Caco-2 (cell line): ENCODE measurements around the gene LOC101059915.

Experiments
- BruUV-seq: library from RNA; stranded (reverse); fragments of 400-500 nt; replicated peaks from 2 replicates; lab custom pipeline; 2021; lab: Mats Ljungman, UMichigan
- CTCF ChIA-PET: fragments of 300-600 bp; sonication (Branson Sonifier 250); formaldehyde crosslinking; loops from one replicate; lab custom pipeline; 2022; ENCODE audit warnings: antibody characterized with exemption; lab: Charles Lee
- POLR2A ChIA-PET: fragments of 300-600 bp; sonication (Branson Sonifier 250); formaldehyde crosslinking; loops from one replicate; lab custom pipeline; 2022; ENCODE audit warnings: antibody characterized with exemption; lab: Charles Lee
- DNase-seq, 2 experiments: peaks; one replicate each; pipeline versions ENCODE4 v3.0.0 to v3.0.0-alpha.2; 2020 to 2022
- H3K27me3 ChIP-seq: replicated peaks from 2 replicates; pipeline ENCODE4 v1.6.0; 2011; ENCODE audit warnings: low read length; ENCODE audit not compliant: control insufficient read depth, insufficient read depth
- H3K36me3 ChIP-seq: 2 replicates; pipeline ENCODE4 v1.5.1; 2011; ENCODE audit warnings: low read length; ENCODE audit not compliant: control insufficient read depth, insufficient read depth
- H3K4me1 ChIP-seq: fragments of 250-450 bp; sonication (Bioruptor Pico); 2 replicates; pipeline ENCODE4 v1.5.1; 2020; ENCODE audit warnings: mild to moderate bottlenecking
- H3K4me3 ChIP-seq: 2 replicates; pipeline ENCODE4 v1.5.1; 2011; ENCODE audit warnings: low read depth, mild to moderate bottlenecking, control low read depth, low read length
- H3K9me3 ChIP-seq: fragments of 250-450 bp; sonication (Bioruptor Pico); 2 replicates; pipeline ENCODE4 v1.5.1; 2020; ENCODE audit warnings: mild to moderate bottlenecking, moderate library complexity
- H3K27ac Mint-ChIP-seq: one replicate; pipeline ENCODE4 v1.8.0; 2022; ENCODE audit warnings: mixed read lengths; ENCODE audit not compliant: unreplicated experiment
- H3K27me3 Mint-ChIP-seq: one replicate; pipeline ENCODE4 v1.8.0; 2022; ENCODE audit warnings: mixed read lengths; ENCODE audit not compliant: insufficient read depth, unreplicated experiment
- H3K36me3 Mint-ChIP-seq: one replicate; pipeline ENCODE4 v1.8.0; 2022; ENCODE audit warnings: mild to moderate bottlenecking, mixed read lengths; ENCODE audit not compliant: insufficient read depth, unreplicated experiment
- H3K4me1 Mint-ChIP-seq: one replicate; pipeline ENCODE4 v1.8.0; 2022; ENCODE audit warnings: low read depth, mixed read lengths; ENCODE audit not compliant: unreplicated experiment
- H3K4me3 Mint-ChIP-seq: one replicate; pipeline ENCODE4 v1.8.0; 2022; ENCODE audit warnings: mild to moderate bottlenecking, moderate library complexity, mixed read lengths; ENCODE audit not compliant: unreplicated experiment
- H3K9me3 Mint-ChIP-seq: one replicate; pipeline ENCODE4 v1.8.0; 2022; ENCODE audit warnings: mixed read lengths; ENCODE audit not compliant: unreplicated experiment
- CTCF ChIP-seq, 2 experiments: fragments of 200-600 bp in 1 of 2; IDR thresholded peaks; 1 replicate in 1 of 2; 2 replicates in 1 of 2; pipeline versions ENCODE4 v1.5.1 to v1.8.0; 2011 to 2022; ENCODE audit warnings: antibody characterized with exemption in 1 of 2, control low read depth in 1 of 2, inconsistent platforms in 1 of 2, low read depth in 1 of 2, low read length in 1 of 2, mild to moderate bottlenecking in 1 of 2, moderate library complexity in 1 of 2; ENCODE audit not compliant: insufficient read depth in 1 of 2, severe bottlenecking in 1 of 2, unreplicated experiment in 1 of 2
- intact Hi-C: fragments of 100-400 bp; cut with micrococcal nuclease; formaldehyde crosslinking; loops from one replicate; pipeline ENCODE4 v1.10.0; 2022; ENCODE audit not compliant: unreplicated experiment

LOC101059915 gene

GRCh38 chrX:71664889-71665491 is 2.4 kb upstream of the LOC101059915 start:
- ChIA-PET POLR2A (no interaction called here), CTCF (no interaction called here)
- intact Hi-C loops, result no loop called here
- Histone ChIP-seq H3K4me3 (no peak overlapping the region), H3K27me3 (no peaks in the 10 kb centered on the region), H3K9me3 (no peaks in the 10 kb centered on the region), H3K4me1 (no peaks in the 10 kb centered on the region), H3K36me3 (no peaks in the 10 kb centered on the region)
- Mint-ChIP-seq H3K9me3 (no peaks in the 10 kb centered on the region), H3K4me3 (no peak overlapping the region), H3K27me3 (no peaks in the 10 kb centered on the region), H3K36me3 (no peaks in the 10 kb centered on the region), H3K4me1 (no peaks in the 10 kb centered on the region), H3K27ac (no peak overlapping the region)
- BruUV-seq, result no TSS peak
- no peak for DNase-seq
- TF ChIP-seq CTCF (IDR thresholded peaks at IDR 0.05; ENCODE audit: insufficient read depth in 1 of 2, low read depth in 1 of 2, low read length in 1 of 2, severe bottlenecking in 1 of 2, unreplicated experiment in 1 of 2), result no peak

- H3K4me1 Mint-ChIP-seq, result no peaks in the 10 kb centered on the region
- Histone ChIP-seq H3K4me3 (no peak overlapping the region), H3K27me3 (no peaks in the 10 kb centered on the region), H3K9me3 (no peaks in the 10 kb centered on the region), H3K36me3 (no peaks in the 10 kb centered on the region), H3K4me1 (no peaks in the 10 kb centered on the region)
- no peak overlapping the region for H3K4me3 Mint-ChIP-seq
- H3K27me3 Mint-ChIP-seq, result no peaks in the 10 kb centered on the region
- BruUV-seq, result no TSS peak
- no peak for DNase-seq
- ChIA-PET CTCF (no interaction called here), POLR2A (no interaction called here)
- H3K36me3 Mint-ChIP-seq, result no peaks in the 10 kb centered on the region
- no peak for TF ChIP-seq CTCF (IDR thresholded peaks at IDR 0.05; ENCODE audit: insufficient read depth in 1 of 2, low read depth in 1 of 2, low read length in 1 of 2, severe bottlenecking in 1 of 2, unreplicated experiment in 1 of 2)
- intact Hi-C loops, result no loop called here
- no peak overlapping the region for H3K27ac Mint-ChIP-seq
- H3K9me3 Mint-ChIP-seq, result no peaks in the 10 kb centered on the region
Observed at GRCh38 chrX:71665747-71666146, 1.6 kb upstream of the LOC101059915 start.

- H3K9me3 ChIP-seq, result no peaks in the 10 kb centered on the region
- no peaks in the 10 kb centered on the region for H3K36me3 ChIP-seq
- no peak for DNase-seq
- Mint-ChIP-seq H3K27me3 (no peaks in the 10 kb centered on the region), H3K4me3 (no peak overlapping the region), H3K4me1 (no peaks in the 10 kb centered on the region), H3K9me3 (no peaks in the 10 kb centered on the region), H3K27ac (no peak overlapping the region), H3K36me3 (no peaks in the 10 kb centered on the region)
- POLR2A ChIA-PET, result no interaction called here
- intact Hi-C loops, result no loop called here
- no TSS peak for BruUV-seq
- H3K27me3 ChIP-seq, result no peaks in the 10 kb centered on the region; the same call in 1 of the 2 replicates
- CTCF ChIA-PET, result no interaction called here
- no peak for TF ChIP-seq CTCF (IDR thresholded peaks at IDR 0.05; ENCODE audit: insufficient read depth in 1 of 2, low read depth in 1 of 2, low read length in 1 of 2, severe bottlenecking in 1 of 2, unreplicated experiment in 1 of 2)
- H3K4me1 ChIP-seq, result no peaks in the 10 kb centered on the region
- no peak overlapping the region for H3K4me3 ChIP-seq
Observed at GRCh38 chrX:71666240-71667223, 814 bp upstream of the LOC101059915 start.
